HS-5 (cell line): ENCODE data around the gene TRPM1.

Experiments
- DNase-seq: peaks from one replicate; pipeline ENCODE4 v3.0.0-alpha.2; 2012; ENCODE audit warnings: low read depth

The TRPM1 gene

GRCh38 chr15:30969724-30970123 is 131.8 kb downstream of the TRPM1 start:
- DNase-seq: no peak

DNA sequence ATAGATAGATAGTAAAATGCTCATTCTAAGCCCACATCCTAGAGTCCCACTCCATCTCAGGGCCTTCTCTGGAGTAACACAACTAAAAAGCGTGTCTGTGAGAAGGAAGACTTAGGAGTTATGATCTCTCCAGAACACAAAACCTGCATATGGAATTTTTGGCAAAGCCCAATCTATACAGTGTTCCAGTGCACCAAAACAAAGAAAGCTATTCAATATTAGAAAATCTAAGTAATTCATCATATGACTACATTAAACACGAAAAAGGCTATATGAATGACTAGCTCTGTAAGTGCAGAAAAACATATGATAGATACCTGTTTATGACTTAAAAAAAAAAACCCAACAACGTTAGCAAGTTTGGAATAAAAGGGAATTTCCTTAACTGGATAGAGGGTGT is 137.8 kb downstream of the TRPM1 start:
- DNase-seq: no peak

DNA sequence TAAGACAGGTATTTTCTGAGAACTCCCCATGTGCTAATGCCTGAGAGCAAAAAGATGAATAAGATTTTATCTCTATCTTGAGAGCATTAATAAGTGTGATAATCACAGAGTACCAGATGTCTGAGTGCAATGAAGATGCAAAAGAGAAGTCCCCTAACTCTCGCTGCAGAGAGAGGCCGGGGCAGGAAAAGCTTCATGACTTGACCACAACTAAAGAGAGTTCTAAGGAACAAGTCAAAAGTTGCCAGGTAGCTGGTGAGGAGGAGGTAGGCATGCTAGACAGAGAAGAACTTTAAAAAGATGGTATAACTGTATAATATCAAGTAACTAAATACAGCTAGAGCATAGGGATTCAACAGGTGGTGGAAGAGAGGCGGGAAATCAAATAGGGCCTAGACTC is 138.9 kb downstream of the TRPM1 start:
- DNase-seq: no peak

DNA sequence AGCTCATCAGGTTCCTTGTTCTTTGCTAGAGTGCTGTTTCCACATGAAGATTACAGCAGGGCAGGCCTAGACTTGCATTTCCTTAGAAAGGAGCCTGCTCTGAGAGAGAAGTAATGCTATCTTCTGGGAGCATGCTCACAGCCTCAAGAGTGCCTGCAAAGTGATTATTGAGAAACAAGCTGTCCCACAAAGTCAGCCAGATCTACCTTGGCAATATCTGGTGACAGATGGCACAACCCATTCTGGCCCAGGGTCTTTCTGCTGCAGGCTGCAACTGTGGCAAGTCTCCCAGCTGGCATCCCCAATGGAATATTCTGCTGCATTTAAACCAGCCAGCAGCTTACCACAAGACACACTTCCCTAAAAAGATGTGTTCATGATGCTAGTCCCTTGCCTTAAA is 139.4 kb downstream of the TRPM1 start:
- no peak for DNase-seq

DNA sequence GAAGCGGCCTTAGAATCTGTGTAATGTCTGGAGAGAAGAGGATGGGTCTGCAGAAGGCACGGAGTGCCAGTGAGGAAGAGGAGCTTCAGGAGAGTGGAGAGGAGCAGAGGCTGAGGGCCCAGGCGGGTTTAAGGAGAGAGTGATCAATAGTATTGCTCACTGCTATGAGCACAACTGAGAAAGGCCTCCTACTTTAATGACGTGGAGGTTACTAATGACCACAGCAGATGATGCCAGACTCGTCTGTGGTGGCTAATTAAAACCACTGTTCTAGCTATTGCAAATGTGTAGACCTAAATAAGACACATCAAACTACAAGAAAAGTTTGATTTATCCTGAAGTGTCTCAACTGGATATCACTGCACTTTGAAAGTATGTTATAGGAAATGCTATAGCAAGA is 143.3 kb downstream of the TRPM1 start:
- DNase-seq: no peak

GRCh38 chr15:30956216-30957124 is 145.1 kb downstream of the TRPM1 start:
- DNase-seq: no peak

GRCh38 chr15:30954674-30955073 is 146.9 kb downstream of the TRPM1 start:
- no peak for DNase-seq

GRCh38 chr15:30953731-30954378 is 147.7 kb downstream of the TRPM1 start:
- DNase-seq: peak; percentile 89

GRCh38 chr15:30953183-30953582 is 148.3 kb downstream of the TRPM1 start:
- DNase-seq: no peak
